GM21723 (cell line): Measurements from ENCODE around the gene CNTNAP2.

ENCODE experiments used
- ATAC-seq: cut with Tn5 transposase; IDR thresholded peaks from one replicate; pipeline ENCODE4 v1.9.1; 2021; ENCODE audit warnings: mild to moderate bottlenecking, moderate library complexity; ENCODE audit not compliant: unreplicated experiment

The CNTNAP2 gene

GRCh38 chr7:147978201-147978600, 1861.6 kb downstream of the CNTNAP2 start:
- no peak for ATAC-seq

GRCh38 chr7:147978651-147979050, 1862.0 kb downstream of the CNTNAP2 start:
- no peak for ATAC-seq

- peak; percentile 93 for ATAC-seq
These were observed 1864.5 kb downstream of the CNTNAP2 start for GRCh38 chr7:147980826-147981813.

- ATAC-seq: no peak
These were observed 1865.7 kb downstream of the CNTNAP2 start for GRCh38 chr7:147982307-147982706.

GRCh38 chr7:147984265-147984664, 1867.7 kb downstream of the CNTNAP2 start:
- ATAC-seq: no peak

GRCh38 chr7:147990079-147990478, 1873.5 kb downstream of the CNTNAP2 start:
- no peak for ATAC-seq

GRCh38 chr7:147990942-147991341, 1874.3 kb downstream of the CNTNAP2 start:
- no peak for ATAC-seq

GRCh38 chr7:147992698-147993097, 1876.1 kb downstream of the CNTNAP2 start:
- ATAC-seq: no peak

- ATAC-seq: no peak
These were observed 1881.0 kb downstream of the CNTNAP2 start for GRCh38 chr7:147997636-147998035.

- ATAC-seq: no peak
These were observed 1883.4 kb downstream of the CNTNAP2 start for GRCh38 chr7:147999962-148000361.

GRCh38 chr7:148011753-148012152, 1895.2 kb downstream of the CNTNAP2 start:
- ATAC-seq: no peak

GRCh38 chr7:148014001-148014400, 1897.4 kb downstream of the CNTNAP2 start:
- no peak for ATAC-seq

GRCh38 chr7:148014541-148014940, 1897.9 kb downstream of the CNTNAP2 start:
- ATAC-seq: no peak

GRCh38 chr7:148017126-148017525, 1900.5 kb downstream of the CNTNAP2 start:
- no peak for ATAC-seq

GRCh38 chr7:148020679-148021078, 1904.1 kb downstream of the CNTNAP2 start:
- no peak for ATAC-seq

GRCh38 chr7:148021507-148022045, 1905.0 kb downstream of the CNTNAP2 start:
- no peak for ATAC-seq

GRCh38 chr7:148022832-148023231, 1906.2 kb downstream of the CNTNAP2 start:
- ATAC-seq: no peak

- ATAC-seq: no peak
These were observed 1910.1 kb downstream of the CNTNAP2 start for GRCh38 chr7:148026713-148027112.

GRCh38 chr7:148028165-148028564, 1911.6 kb downstream of the CNTNAP2 start:
- no peak for ATAC-seq

- ATAC-seq: no peak
These were observed 1914.4 kb downstream of the CNTNAP2 start for GRCh38 chr7:148031019-148031418.

- no peak for ATAC-seq
These were observed 1915.2 kb downstream of the CNTNAP2 start for GRCh38 chr7:148031811-148032210.

- ATAC-seq: no peak
These were observed 1919.3 kb downstream of the CNTNAP2 start for GRCh38 chr7:148035950-148036349.
